HepG2 (cell line): ENCODE results near the gene TSNAX. TPM values are rescaled to one million over a fixed set of nuclear protein-coding genes. Genes with fewer than 3 reads are reported as not detected.

Experiments used
- CHD2 ChIP-seq: IDR thresholded peaks from 2 replicates; pipeline ENCODE4 v1.6.1; 2011; ENCODE audit warnings: low read depth, low read length, improper control_type of control experiment
- DPF2 ChIP-seq: sonication (generic); formaldehyde crosslinking; IDR thresholded peaks from 2 replicates; pipeline ENCODE4 v1.4.0; 2020; ENCODE audit warnings: mild to moderate bottlenecking, low read depth, missing genetic modification reagents, borderline replicate concordance
- EP300 ChIP-seq, 3 experiments: sonication (generic) in 1 of 3; formaldehyde crosslinking in 1 of 3; IDR thresholded peaks; 2 replicates each; pipeline versions ENCODE4 v1.5.1 to v1.6.1; 2011 to 2020; ENCODE audit warnings: low read depth in 2 of 3, low read length in 2 of 3, borderline replicate concordance in 1 of 3, improper control_type of control experiment in 1 of 3, mild to moderate bottlenecking in 1 of 3, missing genetic modification reagents in 1 of 3, moderate library complexity in 1 of 3
- GABPA ChIP-seq, 2 experiments: IDR thresholded peaks; 2 replicates each; pipeline ENCODE4 v1.6.1; 2011 to 2016; ENCODE audit warnings: low read depth in 2 of 2, low read length in 1 of 2, missing biosample characterization in 1 of 2, missing genetic modification characterization in 1 of 2
- HIC2 ChIP-seq: sonication (generic); formaldehyde crosslinking; IDR thresholded peaks from 2 replicates; pipeline ENCODE4 v1.9.0; 2022; ENCODE audit warnings: low read depth, missing genetic modification reagents
- HNF1A ChIP-seq, 2 experiments: sonication (generic) in 1 of 2; formaldehyde crosslinking in 1 of 2; IDR thresholded peaks; 2 replicates each; pipeline versions ENCODE4 v1.4.0 to v1.6.1; 2016 to 2020; ENCODE audit warnings: borderline replicate concordance in 1 of 2, low read depth in 1 of 2, mild to moderate bottlenecking in 1 of 2, missing genetic modification reagents in 1 of 2
- HNRNPLL ChIP-seq: fragments of 200-400 bp; formaldehyde crosslinking; IDR thresholded peaks from 2 replicates; pipeline ENCODE4 v1.6.1; 2017; ENCODE audit warnings: mild to moderate bottlenecking, low read depth, low read length; ENCODE audit not compliant: poor library complexity, severe bottlenecking
- HNRNPUL1 ChIP-seq: fragments of 200-400 bp; formaldehyde crosslinking; IDR thresholded peaks from 2 replicates; pipeline ENCODE4 v1.6.1; 2017; ENCODE audit warnings: low read depth, mild to moderate bottlenecking, low read length, moderate library complexity
- KDM4B ChIP-seq: sonication (generic); formaldehyde crosslinking; IDR thresholded peaks from 2 replicates; pipeline ENCODE4 v1.4.0; 2020; ENCODE audit warnings: missing genetic modification reagents
- KMT2A ChIP-seq: sonication (generic); formaldehyde crosslinking; IDR thresholded peaks from 2 replicates; pipeline ENCODE4 v1.4.0; 2020; ENCODE audit warnings: missing genetic modification reagents
- MXI1 ChIP-seq: IDR thresholded peaks from 3 replicates; pipeline ENCODE4 v1.6.1; 2012; ENCODE audit warnings: low read depth, low read length, inconsistent platforms, borderline replicate concordance
- PAX8 ChIP-seq: sonication (generic); formaldehyde crosslinking; IDR thresholded peaks from 2 replicates; pipeline ENCODE4 v1.8.0; 2022; ENCODE audit warnings: mild to moderate bottlenecking, missing genetic modification reagents, borderline replicate concordance
- SYNCRIP ChIP-seq: fragments of 200-400 bp; formaldehyde crosslinking; IDR thresholded peaks from 2 replicates; pipeline ENCODE4 v1.6.1; 2018; ENCODE audit warnings: mild to moderate bottlenecking, low read depth, low read length; ENCODE audit not compliant: insufficient read depth
- TEAD2 ChIP-seq: sonication (generic); formaldehyde crosslinking; IDR thresholded peaks from 2 replicates; pipeline ENCODE4 v1.9.0; 2021; ENCODE audit warnings: missing genetic modification reagents
- YEATS2 ChIP-seq: sonication (generic); formaldehyde crosslinking; IDR thresholded peaks from 2 replicates; pipeline ENCODE4 v1.4.0; 2020; ENCODE audit warnings: missing genetic modification reagents, borderline replicate concordance
- ZNF234 ChIP-seq: sonication (generic); formaldehyde crosslinking; conservative IDR thresholded peaks from 2 replicates; pipeline ENCODE4 v1.5.1; 2020; ENCODE audit warnings: mild to moderate bottlenecking, missing genetic modification reagents
- ZNF354B ChIP-seq: sonication (generic); formaldehyde crosslinking; IDR thresholded peaks from 2 replicates; pipeline ENCODE4 v1.8.0; 2022; ENCODE audit warnings: mild to moderate bottlenecking, missing genetic modification reagents
- ZNF567 ChIP-seq: sonication (generic); formaldehyde crosslinking; IDR thresholded peaks from 2 replicates; pipeline ENCODE4 v1.8.1; 2023; ENCODE audit warnings: mild to moderate bottlenecking, missing genetic modification reagents, borderline replicate concordance
- ZNF740 ChIP-seq: sonication (generic); formaldehyde crosslinking; IDR thresholded peaks from 2 replicates; pipeline ENCODE4 v1.4.0; 2020; ENCODE audit warnings: missing genetic modification reagents
- polyA plus RNA-seq, 8 experiments: library from polyadenylated mRNA; depleted of rRNA in 3 of 8; stranded (reverse) in 7 of 8; unstranded in 1 of 8; fragments of >200 nt; fragmentation: Illumina TruSeq in 4 of 8; extraction: Trizol in 4 of 8; gene quantifications; 2 replicates each; pipeline versions ENCODE4 v1.2.1 to v1.2.3, GENCODE V29; 2011 to 2016; ENCODE audit warnings: low read depth in 4 of 8, missing spikeins in 1 of 8, mixed read lengths in 1 of 8; ENCODE audit not compliant: insufficient read depth in 1 of 8
- total RNA-seq, 5 experiments: library from RNA; depleted of rRNA; stranded (reverse); fragments of >200 nt; fragmentation: Illumina TruSeq; extraction: Trizol; gene quantifications; 2 replicates each; pipeline ENCODE4 v1.2.3, GENCODE V29; 2016; ENCODE audit warnings: low read depth in 1 of 5

Gene TSNAX
- total and polyA plus RNA-seq, 2 of the 13 experiments (the other 11 are each of a cell fraction or from before 2014, with no cell fraction given), result 13.2 to 46.2 TPM

GRCh38 chr1:231528172-231529029 lies at the start of gene TSNAX (continued):
- TF ChIP-seq YEATS2 (CRISPR knock-in tag) (peak; percentile 98), HNRNPUL1 (no peak), PAX8 (CRISPR knock-in tag) (no peak), ZNF567 (CRISPR knock-in tag) (0 out of 2 replicates have a peak, but pooled peaks have one; percentile 82), GABPA (IDR thresholded peaks at IDR 0.05; ENCODE audit: low read depth, low read length) (peak; percentile 90), GABPA (CRISPR knock-in tag; IDR thresholded peaks at IDR 0.05; ENCODE audit: low read depth) (peak; percentile 94), HIC2 (CRISPR knock-in tag) (peak; percentile 57; the same call in 1 of the 2 replicates), DPF2 (no peak), CHD2 (peak; percentile 25; the same call in 1 of the 2 replicates), HNRNPLL (peak; percentile 82), TEAD2 (CRISPR knock-in tag) (no peak), HNF1A (IDR thresholded peaks at IDR 0.05; ENCODE audit: low read depth) (0 out of 2 replicates have a peak, but pooled peaks have one; percentile 37), HNF1A (CRISPR knock-in tag; IDR thresholded peaks at IDR 0.05; ENCODE audit: borderline replicate concordance) (peak; percentile 75; the same call in 1 of the 2 replicates), MXI1 (peak; percentile 65; the same call in 2 of the 3 replicates), ZNF740 (CRISPR knock-in tag) (no peak), ZNF234 (CRISPR knock-in tag) (0 out of 2 replicates have a peak, but pooled peaks have one; percentile 82), ZNF354B (CRISPR knock-in tag) (no peak), EP300 (IDR thresholded peaks at IDR 0.05; ENCODE audit: low read depth in 2 of 2, low read length in 2 of 2) (peak in 1 of 2 experiments; percentile 5; a peak in 1 of 4 replicates), EP300 (CRISPR knock-in tag; IDR thresholded peaks at IDR 0.05; ENCODE audit: borderline replicate concordance) (no peak; the same call in 1 of the 2 replicates), KDM4B (CRISPR knock-in tag) (0 out of 2 replicates have a peak, but pooled peaks have one; percentile 16), SYNCRIP (no peak), KMT2A (CRISPR knock-in tag) (peak; percentile 91)
